NAMALWA (cell line): ENCODE data around the gene ZBTB33.

ENCODE experiments used
- DNase-seq: peaks from one replicate; pipeline ENCODE4 v3.0.0-alpha.2; 2015; ENCODE audit warnings: low spot score

ZBTB33 gene

GRCh38 chrX:120250522-120251271, at the start of gene ZBTB33:
TSS of gene ZBTB33 (plus strand) at chrX:120250812. CDS start at chrX:120253416, 2,604 bp downstream.
- DNase-seq = peak; percentile 91

- DNase-seq = no peak
These were observed 49.8 kb upstream of the ZBTB33 start for GRCh38 chrX:120200851-120201250.

GRCh38 chrX:120205816-120206753, 44.5 kb upstream of the ZBTB33 start:
- DNase-seq = no peak

GRCh38 chrX:120207009-120207605, 43.5 kb upstream of the ZBTB33 start:
- no peak for DNase-seq

- peak; percentile 70 for DNase-seq
These were observed 37.0 kb upstream of the ZBTB33 start for GRCh38 chrX:120213438-120214265.

- DNase-seq = no peak
These were observed 27.2 kb upstream of the ZBTB33 start for GRCh38 chrX:120223374-120223773.

- no peak for DNase-seq
These were observed 26.2 kb upstream of the ZBTB33 start for GRCh38 chrX:120224388-120224787.

GRCh38 chrX:120228187-120228908, 22.3 kb upstream of the ZBTB33 start:
- DNase-seq = no peak

- DNase-seq = no peak
These were observed 15.3 kb upstream of the ZBTB33 start for GRCh38 chrX:120235284-120235683.

GRCh38 chrX:120236687-120237479, 13.7 kb upstream of the ZBTB33 start:
- no peak for DNase-seq

- DNase-seq = no peak
These were observed 11.7 kb upstream of the ZBTB33 start for GRCh38 chrX:120238933-120239332.

- no peak for DNase-seq
These were observed 7.8 kb upstream of the ZBTB33 start for GRCh38 chrX:120242813-120243212.

- DNase-seq = no peak
These were observed 6.2 kb upstream of the ZBTB33 start for GRCh38 chrX:120244395-120244734.

- DNase-seq = peak; percentile 39
These were observed 5.7 kb upstream of the ZBTB33 start for GRCh38 chrX:120244735-120245498.

- DNase-seq = peak; percentile 58
These were observed 929 bp downstream of the ZBTB33 start for GRCh38 chrX:120251471-120252011.

- DNase-seq = no peak
These were observed 3.2 kb downstream of the ZBTB33 start for GRCh38 chrX:120253784-120254183.

GRCh38 chrX:120260369-120260768, 9.8 kb downstream of the ZBTB33 start:
- no peak for DNase-seq

- no peak for DNase-seq
These were observed 12.5 kb downstream of the ZBTB33 start for GRCh38 chrX:120262859-120263708.
